HG03025 (cell line): ENCODE results near the gene ARMCX1.
"Not testable (repeated sequence)": the region's sequence is repeated elsewhere in the genome, so short reads cannot be mapped to it uniquely, and the experiment has no call there.

Experiments
- ATAC-seq: cut with Tn5 transposase; IDR thresholded peaks from one replicate; pipeline ENCODE4 v1.9.1; 2021; ENCODE audit warnings: mild to moderate bottlenecking, moderate library complexity; ENCODE audit not compliant: unreplicated experiment, low FRiP score

The ARMCX1 gene

DNA sequence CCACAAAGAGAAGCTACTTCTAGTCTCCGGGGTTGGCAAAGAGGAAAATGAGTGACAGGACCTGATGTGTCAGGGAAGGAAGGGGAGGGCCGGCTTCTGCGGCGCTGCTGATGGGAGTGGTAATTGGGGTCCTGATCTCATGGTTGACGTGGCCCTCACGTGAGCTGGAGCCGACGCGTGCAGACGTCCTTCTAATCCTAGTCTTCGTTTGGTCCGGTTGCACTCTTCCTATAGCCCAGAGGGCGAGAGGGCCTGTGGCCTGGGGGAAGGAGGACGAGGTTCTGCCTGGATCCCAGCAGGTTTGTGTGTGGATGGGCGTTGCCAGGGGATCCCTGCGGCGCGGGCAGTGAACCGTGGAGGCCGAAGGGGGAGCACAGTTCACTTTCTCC is at the start of gene ARMCX1:
Gene ARMCX1, plus strand, starts transcription at position 186 of the 389 bp plus-strand sequence. CDS start 2,384 bp downstream, outside the sequence.
- ATAC-seq: no peak

DNA sequence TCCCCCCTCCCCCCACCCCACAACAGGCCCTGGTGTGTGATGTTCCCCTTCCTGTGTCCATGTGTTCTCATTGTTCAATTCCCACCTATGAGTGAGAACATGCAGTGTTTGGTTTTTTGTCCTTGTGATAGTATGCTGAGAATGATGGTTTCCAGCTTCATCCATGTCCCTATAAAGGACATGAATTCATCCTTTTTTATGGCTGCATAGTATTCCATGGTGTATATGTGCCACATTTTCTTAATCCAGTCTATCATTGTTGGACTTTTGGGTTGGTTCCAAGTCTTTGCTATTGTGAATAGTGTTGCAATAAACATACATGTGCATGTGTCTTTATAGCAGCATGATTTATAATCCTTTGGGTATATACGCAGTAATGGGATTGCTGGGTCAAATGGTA is 47.4 kb upstream of the ARMCX1 start:
- not testable (repeated sequence) for ATAC-seq

DNA sequence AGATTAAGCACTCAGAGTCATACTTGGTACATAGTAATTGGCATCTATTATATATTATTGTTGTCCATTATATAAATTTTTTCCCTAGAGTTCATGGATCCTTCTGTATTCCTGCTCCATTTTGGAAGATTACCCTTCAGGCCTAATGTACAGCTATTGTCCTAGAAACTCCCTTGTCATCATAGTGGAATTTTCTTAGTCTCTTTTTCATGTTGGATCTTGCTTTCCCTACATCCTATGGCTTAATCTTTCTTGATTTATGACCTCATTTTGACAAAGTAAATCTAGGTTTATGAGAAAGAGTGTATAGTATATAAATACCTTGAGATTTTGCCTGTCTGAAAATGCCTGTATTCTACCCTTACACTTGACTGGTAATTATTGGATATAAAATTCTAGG is 43.0 kb upstream of the ARMCX1 start:
- no peak for ATAC-seq

DNA sequence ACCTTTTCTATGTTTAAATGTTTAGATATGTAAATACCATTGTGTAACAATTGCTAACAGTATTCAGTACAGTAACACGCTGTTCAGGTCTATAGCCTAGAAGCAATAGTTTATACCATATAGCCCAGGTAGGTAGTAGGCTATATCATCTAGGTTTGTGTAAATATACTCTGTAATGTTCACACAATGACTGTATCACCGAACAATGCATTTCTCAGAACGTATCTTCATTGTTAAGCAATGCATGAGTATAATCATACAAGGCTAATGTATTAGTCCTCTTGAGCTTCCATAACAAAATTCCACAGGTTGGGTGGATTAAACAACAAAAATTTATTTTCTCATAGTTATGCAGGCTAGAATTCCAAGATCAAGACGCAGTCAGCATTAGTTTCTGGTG is 42.4 kb upstream of the ARMCX1 start:
- no peak for ATAC-seq

- no peak for ATAC-seq
These were observed 19.4 kb upstream of the ARMCX1 start for GRCh38 chrX:101530944-101531343.

GRCh38 chrX:101539116-101539515 is 11.2 kb upstream of the ARMCX1 start:
- no peak for ATAC-seq

- no peak for ATAC-seq
These were observed 518 bp downstream of the ARMCX1 start for GRCh38 chrX:101550751-101551379.

DNA sequence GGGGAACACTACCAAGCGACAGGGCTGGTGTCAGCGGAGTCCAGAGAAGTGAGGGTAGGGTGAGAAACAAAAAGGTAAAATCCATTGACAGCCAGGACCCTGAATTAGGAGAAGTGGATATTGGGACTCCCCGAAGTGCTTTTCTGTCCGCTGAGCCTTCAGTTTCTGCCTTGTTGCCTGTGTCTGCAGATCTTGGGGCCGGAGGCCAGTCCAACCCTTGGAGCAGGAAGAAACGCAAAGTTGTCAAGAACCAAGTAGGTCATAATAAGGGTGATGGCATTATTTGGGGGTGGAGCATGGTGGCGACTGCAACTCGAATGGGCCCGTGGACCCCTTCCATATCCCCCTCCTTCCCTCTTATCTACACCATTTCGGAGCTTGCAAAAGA is 1.0 kb downstream of the ARMCX1 start:
- no peak for ATAC-seq

DNA sequence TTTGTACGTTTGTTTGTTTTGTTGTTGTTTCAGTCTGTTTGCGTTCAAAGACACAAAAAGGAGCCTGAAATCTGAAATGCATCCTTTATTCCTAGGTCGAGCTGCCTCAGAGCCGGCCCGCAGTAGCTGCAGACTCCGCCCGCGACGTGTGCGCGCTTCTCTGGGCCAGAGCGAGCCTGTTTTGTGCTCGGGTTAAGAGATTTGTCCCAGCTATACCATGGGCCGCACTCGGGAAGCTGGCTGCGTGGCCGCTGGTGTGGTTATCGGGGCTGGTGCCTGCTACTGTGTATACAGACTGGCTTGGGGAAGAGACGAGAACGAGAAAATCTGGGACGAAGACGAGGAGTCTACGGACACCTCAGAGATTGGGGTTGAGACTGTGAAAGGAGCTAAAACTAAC is 2.4 kb downstream of the ARMCX1 start:
- ATAC-seq: no peak

DNA sequence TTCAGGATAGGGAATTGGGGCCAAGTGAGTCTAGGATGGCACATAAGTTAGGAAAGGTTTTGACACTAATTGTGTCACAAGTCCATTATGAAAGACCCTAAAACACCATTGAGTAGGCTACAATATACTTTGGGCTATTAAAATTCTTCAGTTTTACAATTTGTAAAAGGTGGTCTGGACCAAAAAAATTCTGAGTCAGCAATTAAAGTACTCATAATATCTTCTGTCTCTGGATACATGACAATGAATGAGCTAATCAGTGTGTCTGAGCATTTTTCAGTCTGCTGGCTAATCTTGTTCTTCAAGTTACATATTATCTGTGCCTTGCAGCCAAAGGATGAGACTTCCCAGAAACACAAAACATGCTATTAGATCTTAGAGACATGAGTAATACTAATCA is 14.3 kb downstream of the ARMCX1 start:
- ATAC-seq: no peak

DNA sequence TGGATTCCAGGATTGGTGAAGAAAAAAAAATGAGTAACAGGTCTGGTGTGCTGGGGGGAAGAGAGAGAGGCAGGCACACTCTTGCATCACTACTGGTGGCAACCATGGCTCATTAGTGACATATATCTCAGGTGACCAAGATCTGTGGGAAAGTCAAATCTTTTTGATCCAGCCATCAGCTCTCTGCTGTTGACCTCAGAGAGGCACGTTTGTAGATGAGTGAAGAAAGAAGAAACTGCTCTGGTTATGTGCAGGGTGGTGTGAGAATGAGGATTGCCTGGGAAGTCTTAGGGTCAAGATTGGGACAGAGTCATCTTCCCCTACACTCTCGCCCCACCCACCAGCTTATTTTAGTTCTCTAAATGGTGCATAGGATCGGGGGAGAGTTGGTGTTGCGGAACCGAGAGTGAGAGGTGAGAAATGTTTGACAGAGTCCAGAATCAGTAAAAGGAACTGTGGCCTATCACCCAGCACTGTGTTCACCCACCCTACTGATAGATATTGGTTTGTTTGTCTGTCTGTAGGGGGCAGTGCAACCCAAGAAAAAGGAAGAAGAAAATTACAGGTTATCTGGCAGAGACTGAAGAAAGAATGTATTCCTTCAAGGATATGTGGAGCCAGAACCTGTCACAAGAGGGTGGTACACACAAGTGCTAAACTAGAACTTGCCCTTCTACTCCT is 45.5 kb downstream of the ARMCX1 start:
- peak; percentile 99 for ATAC-seq

DNA sequence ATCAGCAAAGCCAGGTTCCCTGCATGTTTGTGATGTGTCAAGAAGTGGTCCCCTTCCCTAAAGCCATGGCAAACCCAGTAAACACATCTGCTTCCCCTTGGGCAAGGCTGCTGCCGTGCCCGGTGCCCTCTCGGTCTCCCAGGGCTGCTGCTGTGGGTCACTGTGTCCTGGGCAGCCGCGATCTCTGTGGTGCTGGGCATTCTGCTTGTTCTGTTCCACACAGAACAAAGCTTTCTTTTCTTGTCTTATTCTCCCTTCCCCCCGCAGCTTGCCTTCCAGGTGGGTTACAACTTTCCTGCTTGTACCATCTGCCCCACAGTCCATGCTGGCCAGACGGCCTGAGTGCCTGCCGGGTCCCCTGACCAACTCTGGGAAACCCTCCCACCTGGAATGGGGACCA is 49.2 kb downstream of the ARMCX1 start:
- ATAC-seq: not testable (repeated sequence)

DNA sequence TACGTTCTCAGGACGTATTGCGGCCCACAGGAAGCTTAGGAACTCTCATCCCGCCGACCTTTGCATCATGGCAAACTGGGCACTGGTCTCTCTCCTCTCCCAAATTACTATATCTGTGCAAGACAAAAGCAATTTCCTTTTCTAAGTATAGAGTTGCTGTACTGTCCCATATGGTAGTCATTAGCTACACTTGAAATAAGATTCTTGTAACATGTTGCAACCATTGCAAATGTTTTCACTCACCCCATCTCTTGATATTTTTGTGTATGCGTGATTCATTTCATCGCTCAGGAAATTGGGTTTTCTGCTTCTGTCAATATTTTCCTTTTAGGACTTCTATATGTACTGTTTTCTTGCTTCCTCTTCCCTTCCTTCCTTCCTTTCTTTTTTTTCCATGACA is 51.7 kb downstream of the ARMCX1 start:
- no peak for ATAC-seq
